PC-9 (cell line): Measurements from ENCODE around the gene CST11.

Experiments used
- EZH2 ChIP-seq: fragments of 200-600 bp; sonication (generic); IDR thresholded peaks from 2 replicates; pipeline ENCODE4 v1.8.0; 2017; ENCODE audit warnings: antibody characterized with exemption, low read depth
- TF ChIP-seq, protein P1 (sequence below): fragments of 200-600 bp; sonication (generic); conservative IDR thresholded peaks from 2 replicates; pipeline ENCODE4 v1.6.1; 2017; ENCODE audit warnings: mixed run types, antibody characterized with exemption, mild to moderate bottlenecking, moderate library complexity

DNA sequence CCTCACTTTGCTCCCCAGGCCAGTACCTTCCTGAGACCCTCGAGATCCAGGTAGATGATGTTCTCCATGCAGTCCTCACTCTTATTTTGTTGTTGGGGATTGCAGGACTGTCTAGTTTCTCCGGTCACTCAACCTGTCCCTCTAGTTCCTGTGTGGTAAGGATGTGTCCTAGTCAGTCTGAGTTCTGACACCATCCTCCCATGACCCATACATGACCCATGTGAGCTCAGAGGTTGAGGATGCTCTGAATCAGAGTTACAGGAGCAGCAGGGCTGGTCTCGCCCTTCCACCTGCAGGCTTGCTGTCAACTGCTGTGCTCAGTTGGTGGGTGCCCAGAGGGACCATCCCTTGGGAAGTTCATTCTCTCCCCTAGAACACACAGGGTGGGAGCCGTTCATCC, 26.4 kb upstream of the CST11 start:
- TF ChIP-seq, protein P1, sequence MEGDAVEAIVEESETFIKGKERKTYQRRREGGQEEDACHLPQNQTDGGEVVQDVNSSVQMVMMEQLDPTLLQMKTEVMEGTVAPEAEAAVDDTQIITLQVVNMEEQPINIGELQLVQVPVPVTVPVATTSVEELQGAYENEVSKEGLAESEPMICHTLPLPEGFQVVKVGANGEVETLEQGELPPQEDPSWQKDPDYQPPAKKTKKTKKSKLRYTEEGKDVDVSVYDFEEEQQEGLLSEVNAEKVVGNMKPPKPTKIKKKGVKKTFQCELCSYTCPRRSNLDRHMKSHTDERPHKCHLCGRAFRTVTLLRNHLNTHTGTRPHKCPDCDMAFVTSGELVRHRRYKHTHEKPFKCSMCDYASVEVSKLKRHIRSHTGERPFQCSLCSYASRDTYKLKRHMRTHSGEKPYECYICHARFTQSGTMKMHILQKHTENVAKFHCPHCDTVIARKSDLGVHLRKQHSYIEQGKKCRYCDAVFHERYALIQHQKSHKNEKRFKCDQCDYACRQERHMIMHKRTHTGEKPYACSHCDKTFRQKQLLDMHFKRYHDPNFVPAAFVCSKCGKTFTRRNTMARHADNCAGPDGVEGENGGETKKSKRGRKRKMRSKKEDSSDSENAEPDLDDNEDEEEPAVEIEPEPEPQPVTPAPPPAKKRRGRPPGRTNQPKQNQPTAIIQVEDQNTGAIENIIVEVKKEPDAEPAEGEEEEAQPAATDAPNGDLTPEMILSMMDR = no peak
- no peak for TF ChIP-seq EZH2
